PFSK-1 (cell line): ENCODE measurements around the gene CHST15.

ENCODE experiments used
- FOXP2 ChIP-seq: optimal IDR thresholded peaks from 2 replicates; pipeline ENCODE3; 2011; ENCODE audit warnings: borderline replicate concordance, control low read depth, inconsistent platforms; ENCODE audit not compliant: insufficient read depth; ENCODE audit errors: extremely low read length, extremely low read depth
- POLR2AphosphoS5 ChIP-seq: IDR thresholded peaks from 2 replicates; pipeline ENCODE4 v1.6.1; 2012; ENCODE audit warnings: low read depth, mild to moderate bottlenecking, control low read depth, low read length, moderate library complexity
- SIN3A ChIP-seq: IDR thresholded peaks from 2 replicates; pipeline ENCODE4 v1.6.1; 2012; ENCODE audit warnings: mild to moderate bottlenecking, low read length, moderate library complexity, borderline replicate concordance; ENCODE audit not compliant: insufficient read depth
- TAF1 ChIP-seq: IDR thresholded peaks from 2 replicates; pipeline ENCODE4 v1.6.1; 2012; ENCODE audit warnings: low read length, control low read depth, borderline replicate concordance; ENCODE audit not compliant: insufficient read depth
- TF ChIP-seq, protein P1 (sequence below), 2 experiments: IDR thresholded peaks; 2 replicates each; pipeline versions ENCODE4 v1.6.1 to v1.8.0; 2011 to 2012; ENCODE audit warnings: low read depth in 2 of 2, low read length in 2 of 2, control low read depth in 1 of 2, inconsistent platforms in 1 of 2, mild to moderate bottlenecking in 1 of 2, moderate library complexity in 1 of 2; ENCODE audit not compliant: insufficient read depth in 1 of 2

DNA sequence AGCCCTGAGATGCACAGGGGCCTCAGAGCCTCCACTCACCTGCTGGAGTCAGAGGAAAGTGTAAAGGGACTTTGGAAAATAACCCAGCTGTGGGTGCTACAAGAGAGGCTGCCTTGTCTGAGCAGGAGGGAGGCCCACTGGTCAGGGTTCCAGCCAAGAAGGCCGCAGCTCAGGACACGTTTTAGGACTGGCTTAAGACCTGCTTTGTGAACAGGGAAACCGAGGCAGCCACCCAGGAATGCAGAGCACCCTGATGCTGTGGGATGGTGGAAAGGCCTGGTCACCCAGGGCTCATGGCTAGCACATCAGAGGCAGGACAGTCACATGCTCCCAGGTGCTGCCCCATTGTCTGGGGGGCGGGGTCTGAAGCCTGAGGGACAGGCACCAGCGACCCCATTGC, 38.9 kb upstream of the CHST15 start:
- TF ChIP-seq, protein P1, sequence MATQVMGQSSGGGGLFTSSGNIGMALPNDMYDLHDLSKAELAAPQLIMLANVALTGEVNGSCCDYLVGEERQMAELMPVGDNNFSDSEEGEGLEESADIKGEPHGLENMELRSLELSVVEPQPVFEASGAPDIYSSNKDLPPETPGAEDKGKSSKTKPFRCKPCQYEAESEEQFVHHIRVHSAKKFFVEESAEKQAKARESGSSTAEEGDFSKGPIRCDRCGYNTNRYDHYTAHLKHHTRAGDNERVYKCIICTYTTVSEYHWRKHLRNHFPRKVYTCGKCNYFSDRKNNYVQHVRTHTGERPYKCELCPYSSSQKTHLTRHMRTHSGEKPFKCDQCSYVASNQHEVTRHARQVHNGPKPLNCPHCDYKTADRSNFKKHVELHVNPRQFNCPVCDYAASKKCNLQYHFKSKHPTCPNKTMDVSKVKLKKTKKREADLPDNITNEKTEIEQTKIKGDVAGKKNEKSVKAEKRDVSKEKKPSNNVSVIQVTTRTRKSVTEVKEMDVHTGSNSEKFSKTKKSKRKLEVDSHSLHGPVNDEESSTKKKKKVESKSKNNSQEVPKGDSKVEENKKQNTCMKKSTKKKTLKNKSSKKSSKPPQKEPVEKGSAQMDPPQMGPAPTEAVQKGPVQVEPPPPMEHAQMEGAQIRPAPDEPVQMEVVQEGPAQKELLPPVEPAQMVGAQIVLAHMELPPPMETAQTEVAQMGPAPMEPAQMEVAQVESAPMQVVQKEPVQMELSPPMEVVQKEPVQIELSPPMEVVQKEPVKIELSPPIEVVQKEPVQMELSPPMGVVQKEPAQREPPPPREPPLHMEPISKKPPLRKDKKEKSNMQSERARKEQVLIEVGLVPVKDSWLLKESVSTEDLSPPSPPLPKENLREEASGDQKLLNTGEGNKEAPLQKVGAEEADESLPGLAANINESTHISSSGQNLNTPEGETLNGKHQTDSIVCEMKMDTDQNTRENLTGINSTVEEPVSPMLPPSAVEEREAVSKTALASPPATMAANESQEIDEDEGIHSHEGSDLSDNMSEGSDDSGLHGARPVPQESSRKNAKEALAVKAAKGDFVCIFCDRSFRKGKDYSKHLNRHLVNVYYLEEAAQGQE (IDR thresholded peaks at IDR 0.05; ENCODE audit: insufficient read depth in 1 of 2, low read depth in 2 of 2, low read length in 2 of 2) = no peak
- TF ChIP-seq POLR2AphosphoS5 (no peak), SIN3A (no peak), TAF1 (no peak), FOXP2 (no peak)
